ENCODE results near the gene CLMP.

DNA sequence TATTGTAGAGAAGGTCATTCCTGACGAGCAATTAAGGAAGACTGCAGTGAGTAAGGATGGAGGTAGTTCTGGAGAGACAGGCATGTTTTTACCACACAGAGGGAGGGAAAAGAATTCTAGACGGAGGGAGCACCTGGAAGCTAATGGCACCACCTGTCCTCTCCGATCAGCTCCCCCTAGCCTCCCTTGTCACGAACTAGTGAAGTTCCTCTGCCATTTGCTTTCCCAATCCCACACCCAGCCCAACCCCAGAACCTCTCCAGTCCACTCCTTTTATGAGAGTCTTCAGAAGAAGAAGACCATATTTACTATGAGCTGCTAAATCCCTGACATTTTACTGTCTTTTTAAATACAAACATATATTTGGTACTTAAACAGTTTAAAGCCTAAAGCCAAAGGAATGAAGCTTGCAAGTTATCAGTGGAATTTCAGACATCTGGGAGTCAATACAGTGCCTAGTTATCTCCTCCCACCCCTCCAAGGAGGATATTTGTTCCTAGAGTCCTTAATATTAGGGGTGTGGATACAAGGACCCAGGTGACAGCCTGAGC is 87.0 kb downstream of the CLMP start:
- TF ChIP-seq, protein P1, sequence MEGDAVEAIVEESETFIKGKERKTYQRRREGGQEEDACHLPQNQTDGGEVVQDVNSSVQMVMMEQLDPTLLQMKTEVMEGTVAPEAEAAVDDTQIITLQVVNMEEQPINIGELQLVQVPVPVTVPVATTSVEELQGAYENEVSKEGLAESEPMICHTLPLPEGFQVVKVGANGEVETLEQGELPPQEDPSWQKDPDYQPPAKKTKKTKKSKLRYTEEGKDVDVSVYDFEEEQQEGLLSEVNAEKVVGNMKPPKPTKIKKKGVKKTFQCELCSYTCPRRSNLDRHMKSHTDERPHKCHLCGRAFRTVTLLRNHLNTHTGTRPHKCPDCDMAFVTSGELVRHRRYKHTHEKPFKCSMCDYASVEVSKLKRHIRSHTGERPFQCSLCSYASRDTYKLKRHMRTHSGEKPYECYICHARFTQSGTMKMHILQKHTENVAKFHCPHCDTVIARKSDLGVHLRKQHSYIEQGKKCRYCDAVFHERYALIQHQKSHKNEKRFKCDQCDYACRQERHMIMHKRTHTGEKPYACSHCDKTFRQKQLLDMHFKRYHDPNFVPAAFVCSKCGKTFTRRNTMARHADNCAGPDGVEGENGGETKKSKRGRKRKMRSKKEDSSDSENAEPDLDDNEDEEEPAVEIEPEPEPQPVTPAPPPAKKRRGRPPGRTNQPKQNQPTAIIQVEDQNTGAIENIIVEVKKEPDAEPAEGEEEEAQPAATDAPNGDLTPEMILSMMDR (IDR thresholded peaks at IDR 0.05; ENCODE audit: low read depth, low read length, poor library complexity, severe bottlenecking) = no peak
- TF ChIP-seq EZH2phosphoT487 (IDR thresholded peaks at IDR 0.05; ENCODE audit: borderline replicate concordance, low read length) = no peak
